CD14-positive monocyte (primary cell): ENCODE results near the gene GRIFIN. TPM values are rescaled to one million over a fixed set of nuclear protein-coding genes. Genes with fewer than 3 reads are reported as not detected.
A peak's percentile ranks its signal among the peaks of the same experiment; 100 is the strongest.

ENCODE experiments used
- DNase-seq, 3 donors: peaks; one replicate each; pipeline ENCODE4 v3.0.0-alpha.2; 2011 to 2022
- H2AFZ ChIP-seq: 2 replicates; pipeline ENCODE4 v1.6.0; 2012; ENCODE audit warnings: mild to moderate bottlenecking, low read depth, low read length, inconsistent platforms; ENCODE audit not compliant: insufficient read depth, poor library complexity, severe bottlenecking
- H3K27ac ChIP-seq, 2 donors: 1 replicate in 1 of 2; 2 replicates in 1 of 2; pipeline ENCODE4 v1.5.1; 2012 to 2013; ENCODE audit warnings: low read length in 2 of 2, control low read depth in 1 of 2, inconsistent platforms in 1 of 2, low read depth in 1 of 2, mild to moderate bottlenecking in 1 of 2
- H3K27me3 ChIP-seq, 2 donors: one replicate each; pipeline versions ENCODE4 v1.6.0 to v1.6.1; 2011 to 2013; ENCODE audit warnings: low read length in 2 of 2; ENCODE audit not compliant: control insufficient read depth in 2 of 2, insufficient read depth in 2 of 2
- H3K36me3 ChIP-seq, 2 donors: replicated peaks in 1 of 2; 1 replicate in 1 of 2; 2 replicates in 1 of 2; pipeline versions ENCODE4 v1.5.1 to v1.6.1; 2012 to 2013; ENCODE audit warnings: low read length in 2 of 2, control low read depth in 1 of 2, inconsistent platforms in 1 of 2, mild to moderate bottlenecking in 1 of 2; ENCODE audit not compliant: insufficient read depth in 2 of 2, control insufficient read depth in 1 of 2
- H3K4me1 ChIP-seq, 2 donors: 1 replicate in 1 of 2; 2 replicates in 1 of 2; pipeline versions ENCODE4 v1.5.1 to v1.6.1; 2012 to 2013; ENCODE audit warnings: low read length in 2 of 2, control low read depth in 1 of 2, inconsistent platforms in 1 of 2, mild to moderate bottlenecking in 1 of 2, moderate library complexity in 1 of 2; ENCODE audit not compliant: insufficient read depth in 2 of 2, control insufficient read depth in 1 of 2
- H3K4me2 ChIP-seq: replicated peaks from 2 replicates; pipeline ENCODE3; 2012; ENCODE audit warnings: low read length, moderate library complexity, mild to moderate bottlenecking; ENCODE audit not compliant: poor library complexity, severe bottlenecking; ENCODE audit errors: extremely low read depth
- H3K4me3 ChIP-seq, 3 experiments: fragments of 200-600 bp in 1 of 3; sonication (generic) in 1 of 3; replicated peaks in 1 of 3; 1 replicate in 2 of 3; 2 replicates in 1 of 3; pipeline ENCODE4 v1.5.1; 2011 to 2013; ENCODE audit warnings: low read length in 3 of 3, mild to moderate bottlenecking in 3 of 3, control low read depth in 2 of 3, low read depth in 2 of 3, inconsistent platforms in 1 of 3, moderate library complexity in 1 of 3
- H3K79me2 ChIP-seq: 2 replicates; pipeline ENCODE4 v1.6.0; 2012; ENCODE audit warnings: mild to moderate bottlenecking, control low read depth, inconsistent platforms, low read length, moderate library complexity; ENCODE audit not compliant: insufficient read depth
- H3K9ac ChIP-seq: 2 replicates; pipeline ENCODE4 v1.6.0; 2017; ENCODE audit warnings: low read length, mild to moderate bottlenecking; ENCODE audit not compliant: insufficient read depth, poor library complexity, severe bottlenecking
- H3K9me3 ChIP-seq, 2 donors: replicated peaks in 1 of 2; 1 replicate in 1 of 2; 2 replicates in 1 of 2; pipeline versions ENCODE4 v1.5.1 to v1.6.1; 2012 to 2013; ENCODE audit warnings: low read length in 2 of 2, control low read depth in 1 of 2; ENCODE audit not compliant: control insufficient read depth in 1 of 2, insufficient read depth in 1 of 2
- H4K20me1 ChIP-seq: 2 replicates; pipeline ENCODE4 v1.6.0; 2012; ENCODE audit warnings: mild to moderate bottlenecking, low read length, control low read depth, moderate library complexity; ENCODE audit not compliant: insufficient read depth
- H3K27ac Mint-ChIP-seq, 7 donors: one replicate each; pipeline ENCODE4 v1.8.0; 2020; ENCODE audit warnings: mild to moderate bottlenecking in 7 of 7, mixed read lengths in 7 of 7, moderate library complexity in 6 of 7, inconsistent platforms in 2 of 7
- H3K27me3 Mint-ChIP-seq, 3 donors: one replicate each; pipeline ENCODE4 v1.8.0; 2021 to 2022; ENCODE audit warnings: low read depth in 3 of 3, mild to moderate bottlenecking in 3 of 3, mixed read lengths in 3 of 3, moderate library complexity in 3 of 3, inconsistent platforms in 1 of 3
- H3K36me3 Mint-ChIP-seq, 2 donors: one replicate each; pipeline ENCODE4 v1.8.0; 2020; ENCODE audit warnings: mixed read lengths in 2 of 2, inconsistent platforms in 1 of 2, mild to moderate bottlenecking in 1 of 2
- H3K4me1 Mint-ChIP-seq: one replicate; pipeline ENCODE4 v1.8.0; 2020; ENCODE audit warnings: mild to moderate bottlenecking, mixed read lengths
- H3K4me3 Mint-ChIP-seq, 2 donors: one replicate each; pipeline ENCODE4 v1.8.0; 2020; ENCODE audit warnings: mild to moderate bottlenecking in 2 of 2, mixed read lengths in 2 of 2, moderate library complexity in 1 of 2
- H3K9me3 Mint-ChIP-seq, 7 donors: one replicate each; pipeline ENCODE4 v1.8.0; 2020 to 2022; ENCODE audit warnings: mixed read lengths in 7 of 7, mild to moderate bottlenecking in 6 of 7, moderate library complexity in 6 of 7, inconsistent platforms in 2 of 7
- WGBS: methylation state at CpG from one replicate; pipeline ENCODE4 v1.1.5; 2013; ENCODE audit warnings: missing lambda C conversion rate; ENCODE audit not compliant: insufficient coverage; 5-methylcytosine and 5-hydroxymethylcytosine counted together
- intact Hi-C, 2 donors: fragments of 100-400 bp; cut with micrococcal nuclease; formaldehyde crosslinking; loops; one replicate each; pipeline versions ENCODE4 v1.15.0 to v1.15.1; 2023
- polyA plus RNA-seq, 3 donors: library from polyadenylated mRNA; depleted of rRNA in 1 of 3; unstranded in 2 of 3; stranded (reverse) in 1 of 3; fragments of 300-500 nt in 2 of 3; fragments of >200 nt in 1 of 3; fragmentation: Illumina TruSeq in 2 of 3; gene quantifications; 1 replicate in 2 of 3; 2 replicates in 1 of 3; pipeline ENCODE4 v1.2.3, GENCODE V29; 2012 to 2021
- TF ChIP-seq, protein P1 (sequence below): fragments of 200-600 bp; IDR thresholded peaks from one replicate; pipeline ENCODE4 v1.8.0; 2022; ENCODE audit warnings: antibody characterized with exemption, mild to moderate bottlenecking

GRIFIN gene
- polyA plus RNA-seq, 3 donors: not detected

DNA sequence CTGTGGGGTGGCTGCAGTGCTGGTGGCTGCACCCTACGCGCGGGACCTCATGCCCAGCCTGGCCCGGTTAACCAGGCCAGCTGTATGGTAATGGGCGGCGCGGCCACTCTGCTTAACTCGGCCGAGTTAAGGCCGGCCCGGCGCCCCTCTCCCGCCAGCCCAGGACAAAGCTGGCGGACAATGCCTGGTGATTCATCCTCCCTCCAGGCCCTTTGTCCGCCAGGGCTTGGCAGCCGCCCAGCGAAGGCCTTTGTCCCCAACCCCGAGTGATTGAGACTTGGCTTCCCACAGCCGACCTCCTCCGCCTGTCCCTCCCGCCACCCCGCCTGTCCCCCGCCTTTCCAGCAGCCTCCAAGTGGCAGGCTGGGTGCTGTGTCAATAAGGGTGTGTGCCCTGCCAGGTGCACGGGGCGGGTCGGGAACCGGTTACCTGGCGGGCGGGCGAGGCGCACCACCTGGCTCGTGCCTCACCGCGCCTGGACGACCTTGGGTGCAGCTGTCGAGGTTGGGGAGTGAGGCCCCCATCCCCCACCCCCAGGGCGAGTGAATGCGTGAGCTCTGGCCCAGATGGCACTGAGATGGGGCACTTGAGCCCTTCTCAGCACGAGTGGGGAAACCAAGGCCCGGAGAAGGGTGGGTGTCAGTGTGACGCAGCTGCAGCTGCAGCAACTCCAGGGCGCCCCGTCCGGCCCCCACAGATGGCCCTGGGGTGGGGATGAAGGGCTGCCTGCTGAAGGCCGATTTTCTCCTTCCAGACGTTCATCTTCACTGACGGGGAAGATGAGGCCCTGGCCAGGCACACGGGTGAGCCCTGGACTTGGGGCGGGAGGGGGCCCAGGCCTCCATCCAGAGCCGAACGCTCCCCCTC is 48.0 kb upstream of the GRIFIN start:
- H3K4me3 ChIP-seq: peak overlapping the region; percentile 93 to 100 (median 94)

DNA sequence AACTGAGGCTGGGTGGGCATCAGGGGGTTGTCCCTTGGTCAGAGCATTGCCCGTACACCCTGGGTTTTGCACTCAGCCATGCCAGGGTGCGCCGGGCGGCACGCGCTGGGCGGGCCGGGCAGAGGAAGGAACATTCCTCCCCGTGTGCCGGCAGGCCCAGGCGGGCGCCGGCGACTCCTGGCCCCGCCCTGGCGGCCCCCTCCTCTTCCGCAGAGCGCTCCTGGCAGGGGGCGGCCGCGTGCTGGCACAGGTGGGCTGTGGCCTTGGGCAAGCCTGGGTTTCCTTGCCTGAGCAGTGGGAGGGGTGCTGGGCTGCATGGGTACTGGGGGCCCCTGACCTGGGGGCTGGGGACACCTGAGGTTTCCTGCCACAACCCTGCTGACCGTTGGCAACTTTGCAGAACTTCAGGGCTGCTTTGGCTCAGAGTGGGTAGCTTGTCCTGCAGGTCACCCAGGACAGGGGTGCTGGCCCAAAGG is 47.3 kb upstream of the GRIFIN start:
- H3K36me3 Mint-ChIP-seq: peaks cover 47 to 63% of the 10 kb centered on the region in 2 donors
- Histone ChIP-seq H3K27me3 (no peaks in the 10 kb centered on the region), H3K4me3 (peak overlapping the region; percentile 93 to 100 (median 94)), H4K20me1 (peaks cover 84% of the 10 kb centered on the region), H2AFZ (no peak overlapping the region), H3K9me3 (no peaks in the 10 kb centered on the region), H3K79me2 (peaks cover 84% of the 10 kb centered on the region), H3K27ac (peak overlapping the region; percentile 79 to 100), H3K4me2 (peak overlapping the region; percentile 97), H3K4me1 (peaks cover 70 to 74% of the 10 kb centered on the region in 2 donors), H3K9ac (peak overlapping the region; percentile 89), H3K36me3 (peaks cover 47 to 63% of the 10 kb centered on the region in 2 donors)
- H3K4me3 Mint-ChIP-seq: peak overlapping the region; percentile 98 to 99
- H3K27ac Mint-ChIP-seq: peak overlapping the region; percentile 91 to 95 (median 93)
- DNase-seq: no peak
- H3K9me3 Mint-ChIP-seq: peaks cover 0 to 2% (median 0%) of the 10 kb centered on the region in 7 donors
- WGBS: under 1% methylated on average over 18 of the region's 22 CpGs
- TF ChIP-seq, protein P1, sequence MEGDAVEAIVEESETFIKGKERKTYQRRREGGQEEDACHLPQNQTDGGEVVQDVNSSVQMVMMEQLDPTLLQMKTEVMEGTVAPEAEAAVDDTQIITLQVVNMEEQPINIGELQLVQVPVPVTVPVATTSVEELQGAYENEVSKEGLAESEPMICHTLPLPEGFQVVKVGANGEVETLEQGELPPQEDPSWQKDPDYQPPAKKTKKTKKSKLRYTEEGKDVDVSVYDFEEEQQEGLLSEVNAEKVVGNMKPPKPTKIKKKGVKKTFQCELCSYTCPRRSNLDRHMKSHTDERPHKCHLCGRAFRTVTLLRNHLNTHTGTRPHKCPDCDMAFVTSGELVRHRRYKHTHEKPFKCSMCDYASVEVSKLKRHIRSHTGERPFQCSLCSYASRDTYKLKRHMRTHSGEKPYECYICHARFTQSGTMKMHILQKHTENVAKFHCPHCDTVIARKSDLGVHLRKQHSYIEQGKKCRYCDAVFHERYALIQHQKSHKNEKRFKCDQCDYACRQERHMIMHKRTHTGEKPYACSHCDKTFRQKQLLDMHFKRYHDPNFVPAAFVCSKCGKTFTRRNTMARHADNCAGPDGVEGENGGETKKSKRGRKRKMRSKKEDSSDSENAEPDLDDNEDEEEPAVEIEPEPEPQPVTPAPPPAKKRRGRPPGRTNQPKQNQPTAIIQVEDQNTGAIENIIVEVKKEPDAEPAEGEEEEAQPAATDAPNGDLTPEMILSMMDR: no peak
- peaks cover 66% of the 10 kb centered on the region for H3K4me1 Mint-ChIP-seq
- peaks cover 0 to 2% (median 1%) of the 10 kb centered on the region in 3 donors for H3K27me3 Mint-ChIP-seq
- intact Hi-C loops: loop anchor here (5.0 to 10.0 kb wide), 4 partner anchors 34 to 989 kb away; partner anchors contain the start of genes BRAT1 (in 2 of the 2), IQCE (in 2 of the 2), TTYH3 (in 2 of the 2) and GRIFIN (in 1 of the 2)

More for the DNA sequence above, 48.0 kb upstream of the GRIFIN start:
- Histone ChIP-seq H3K4me1 (peaks cover 71 to 73% of the 10 kb centered on the region in 2 donors), H3K9me3 (no peaks in the 10 kb centered on the region), H2AFZ (no peak overlapping the region), H3K4me2 (peak overlapping the region; percentile 97), H4K20me1 (peaks cover 89% of the 10 kb centered on the region), H3K27me3 (no peaks in the 10 kb centered on the region), H3K9ac (peak overlapping the region; percentile 89), H3K36me3 (peaks cover 51 to 66% of the 10 kb centered on the region in 2 donors), H3K79me2 (peaks cover 86% of the 10 kb centered on the region), H3K27ac (peak overlapping the region; percentile 99 to 100)
- Mint-ChIP-seq H3K9me3 (peaks cover 0 to 2% (median 0%) of the 10 kb centered on the region in 7 donors), H3K27me3 (peaks cover 0 to 2% (median 1%) of the 10 kb centered on the region in 3 donors), H3K4me1 (peaks cover 66% of the 10 kb centered on the region), H3K4me3 (peak overlapping the region; percentile 98 to 99), H3K36me3 (peaks cover 47 to 66% of the 10 kb centered on the region in 2 donors), H3K27ac (peak overlapping the region in 6 of 7 donors; percentile 18 to 91 (median 59))
- TF ChIP-seq, protein P1: no peak
- WGBS: 57% methylated on average over 35 of the region's 51 CpGs
- peak; percentile 37 to 67 (median 62) for DNase-seq
- intact Hi-C loops: loop anchor here (5.0 to 10.0 kb wide), 4 partner anchors 33 to 989 kb away; partner anchors contain the start of genes BRAT1 (in 2 of the 2), IQCE (in 2 of the 2), TTYH3 (in 2 of the 2) and GRIFIN (in 1 of the 2)
